ENCODE results near the gene PRMT7. TPM values are rescaled to one million over a fixed set of nuclear protein-coding genes. Genes with fewer than 3 reads are reported as not detected.

PRMT7 gene
- polyA plus RNA-seq, 3 donors: 15.0 to 41.1 (median 15.2) TPM

DNA sequence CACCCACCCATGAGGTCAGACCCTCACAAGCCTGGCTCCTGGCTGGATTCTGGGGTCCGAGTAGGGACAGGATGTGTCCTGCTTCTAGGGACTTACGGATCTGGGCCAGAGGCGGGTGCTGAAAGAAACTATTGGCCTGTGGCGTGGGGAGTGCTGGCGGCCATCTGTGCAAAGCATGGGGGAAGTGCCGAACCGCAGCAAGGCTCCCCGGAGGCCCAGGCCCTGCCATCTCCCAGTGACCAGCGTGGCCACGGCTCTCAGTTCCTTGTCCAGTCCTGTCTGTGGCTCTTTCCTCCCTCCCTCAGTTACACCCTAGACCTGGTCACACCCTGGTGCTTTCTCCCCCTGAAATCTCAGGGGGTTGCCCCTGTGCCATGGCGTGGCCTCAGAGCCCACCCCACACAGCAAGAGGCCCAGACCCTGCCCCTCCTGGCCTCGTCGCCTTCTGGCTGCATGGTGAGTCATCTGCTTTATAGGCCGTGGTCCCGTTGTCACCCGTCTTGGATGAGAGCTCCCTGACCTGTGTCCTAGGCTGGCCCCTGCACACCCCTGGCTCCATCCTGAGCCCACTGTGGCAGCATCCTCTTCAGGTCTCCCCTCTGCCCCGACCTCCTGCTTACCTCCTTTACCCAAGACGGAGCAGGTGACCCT, 54.5 kb downstream of the PRMT7 start:
- intact Hi-C loops (cut with micrococcal nuclease): no loop called here
- peak overlapping the region; percentile 36 for H2AFZ ChIP-seq (ENCODE audit: insufficient read depth, low read depth, low read length, poor library complexity, severe bottlenecking)

GRCh38 chr16:68366062-68366461, 55.2 kb downstream of the PRMT7 start:
- Histone ChIP-seq H3K9me3 (replicated peaks in 1 of 2; ENCODE audit: control insufficient read depth in 1 of 2, insufficient read depth in 1 of 2, low read length in 2 of 2) (no peaks in the 10 kb centered on the region), H2AFZ (ENCODE audit: insufficient read depth, low read depth, low read length, poor library complexity, severe bottlenecking) (no peak overlapping the region), H4K20me1 (ENCODE audit: insufficient read depth, low read length) (no peaks in the 10 kb centered on the region), H3K9ac (ENCODE audit: insufficient read depth, low read length, poor library complexity, severe bottlenecking) (no peak overlapping the region), H3K27ac (ENCODE audit: low read depth in 1 of 2, low read length in 2 of 2) (no peak overlapping the region), H3K4me3 (replicated peaks in 1 of 3; ENCODE audit: low read depth in 2 of 3, low read length in 3 of 3) (no peak overlapping the region), H3K4me2 (replicated peaks; ENCODE audit: extremely low read depth, low read length, poor library complexity, severe bottlenecking) (no peak overlapping the region), H3K27me3 (ENCODE audit: control insufficient read depth in 2 of 2, insufficient read depth in 2 of 2, low read length in 2 of 2) (peaks cover 0 to 4% of the 10 kb centered on the region in 2 donors), H3K36me3 (replicated peaks in 1 of 2; ENCODE audit: control insufficient read depth in 1 of 2, insufficient read depth in 2 of 2, low read length in 2 of 2) (no peaks in the 10 kb centered on the region), H3K79me2 (ENCODE audit: insufficient read depth, low read length) (no peaks in the 10 kb centered on the region), H3K4me1 (ENCODE audit: control insufficient read depth in 1 of 2, insufficient read depth in 2 of 2, low read length in 2 of 2) (peaks cover 39 to 42% of the 10 kb centered on the region in 2 donors)
- intact Hi-C loops (cut with micrococcal nuclease): no loop called here
- Mint-ChIP-seq H3K27me3 (ENCODE audit: low read depth in 3 of 3) (peaks cover 18 to 26% (median 24%) of the 10 kb centered on the region in 3 donors), H3K4me3 (peak overlapping the region in 1 of 2 donors; percentile 31), H3K36me3 (no peaks in the 10 kb centered on the region), H3K9me3 (peaks cover 0 to 3% (median 0%) of the 10 kb centered on the region in 7 donors), H3K27ac (peak overlapping the region in 1 of 7 donors; percentile 14), H3K4me1 (peaks cover 53% of the 10 kb centered on the region)
- TF ChIP-seq CTCF (IDR thresholded peaks at IDR 0.05): no peak
- no peak for DNase-seq
- WGBS (ENCODE audit: insufficient coverage): 67% methylated on average over 8 of the region's 8 CpGs

More for the DNA sequence above, 54.5 kb downstream of the PRMT7 start:
- Histone ChIP-seq H3K36me3 (replicated peaks in 1 of 2; ENCODE audit: control insufficient read depth in 1 of 2, insufficient read depth in 2 of 2, low read length in 2 of 2) (no peaks in the 10 kb centered on the region), H4K20me1 (ENCODE audit: insufficient read depth, low read length) (no peaks in the 10 kb centered on the region), H3K27ac (ENCODE audit: low read depth in 1 of 2, low read length in 2 of 2) (no peak overlapping the region), H3K4me3 (replicated peaks in 1 of 3; ENCODE audit: low read depth in 2 of 3, low read length in 3 of 3) (no peak overlapping the region), H3K9me3 (replicated peaks in 1 of 2; ENCODE audit: control insufficient read depth in 1 of 2, insufficient read depth in 1 of 2, low read length in 2 of 2) (no peaks in the 10 kb centered on the region), H3K4me1 (ENCODE audit: control insufficient read depth in 1 of 2, insufficient read depth in 2 of 2, low read length in 2 of 2) (peaks cover 31 to 34% of the 10 kb centered on the region in 2 donors), H3K27me3 (ENCODE audit: control insufficient read depth in 2 of 2, insufficient read depth in 2 of 2, low read length in 2 of 2) (peaks cover 0 to 4% of the 10 kb centered on the region in 2 donors), H3K79me2 (ENCODE audit: insufficient read depth, low read length) (no peaks in the 10 kb centered on the region), H3K9ac (ENCODE audit: insufficient read depth, low read length, poor library complexity, severe bottlenecking) (peak overlapping the region; percentile 27), H3K4me2 (replicated peaks; ENCODE audit: extremely low read depth, low read length, poor library complexity, severe bottlenecking) (peak overlapping the region; percentile 34)
- Mint-ChIP-seq H3K4me3 (peak overlapping the region; percentile 45 to 55), H3K27ac (peak overlapping the region in 2 of 7 donors; percentile 30 to 84), H3K36me3 (peaks cover 5% of the 10 kb centered on the region in 2 donors), H3K9me3 (peaks cover 0 to under 1% (median 0%) of the 10 kb centered on the region in 7 donors), H3K27me3 (ENCODE audit: low read depth in 3 of 3) (peaks cover 18 to 29% (median 24%) of the 10 kb centered on the region in 3 donors), H3K4me1 (peaks cover 47% of the 10 kb centered on the region)
- peak; percentile 12 to 36 (median 24) for DNase-seq
- WGBS (ENCODE audit: insufficient coverage): 27% methylated on average over 16 of the region's 18 CpGs
- TF ChIP-seq CTCF (IDR thresholded peaks at IDR 0.05): no peak

All from CD14-positive monocyte (primary cell).